ENCODE data around the gene HSPA6.
"Not testable (repeated sequence)": the region's sequence is repeated elsewhere in the genome, so short reads cannot be mapped to it uniquely, and the experiment has no call there.

HSPA6 gene

DNA sequence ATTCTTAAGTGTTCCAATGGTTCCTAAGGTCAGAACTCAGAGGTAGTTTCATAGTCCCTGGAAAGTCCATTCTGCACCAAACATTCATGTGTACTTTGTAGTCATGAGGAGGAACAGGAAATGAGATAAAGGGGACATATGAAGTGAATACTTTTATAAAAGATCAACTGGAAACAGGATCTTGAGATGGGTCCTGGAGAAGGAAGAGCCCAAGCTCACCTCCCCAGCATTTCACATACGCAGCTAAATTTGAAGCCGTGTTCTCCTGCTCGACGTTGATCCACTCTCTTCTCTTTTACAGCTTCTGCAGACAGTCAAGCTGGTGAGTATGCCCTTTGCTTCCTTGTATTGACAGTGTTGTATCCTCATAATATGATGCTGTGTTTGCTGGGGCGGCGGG, 18.7 kb upstream of the HSPA6 start:
- no peak for DNase-seq

GRCh38 chr1:161506336-161507223, 17.8 kb upstream of the HSPA6 start:
- DNase-seq: no peak

- no peak for DNase-seq
Measured at GRCh38 chr1:161510477-161510876, 13.9 kb upstream of the HSPA6 start.

DNA sequence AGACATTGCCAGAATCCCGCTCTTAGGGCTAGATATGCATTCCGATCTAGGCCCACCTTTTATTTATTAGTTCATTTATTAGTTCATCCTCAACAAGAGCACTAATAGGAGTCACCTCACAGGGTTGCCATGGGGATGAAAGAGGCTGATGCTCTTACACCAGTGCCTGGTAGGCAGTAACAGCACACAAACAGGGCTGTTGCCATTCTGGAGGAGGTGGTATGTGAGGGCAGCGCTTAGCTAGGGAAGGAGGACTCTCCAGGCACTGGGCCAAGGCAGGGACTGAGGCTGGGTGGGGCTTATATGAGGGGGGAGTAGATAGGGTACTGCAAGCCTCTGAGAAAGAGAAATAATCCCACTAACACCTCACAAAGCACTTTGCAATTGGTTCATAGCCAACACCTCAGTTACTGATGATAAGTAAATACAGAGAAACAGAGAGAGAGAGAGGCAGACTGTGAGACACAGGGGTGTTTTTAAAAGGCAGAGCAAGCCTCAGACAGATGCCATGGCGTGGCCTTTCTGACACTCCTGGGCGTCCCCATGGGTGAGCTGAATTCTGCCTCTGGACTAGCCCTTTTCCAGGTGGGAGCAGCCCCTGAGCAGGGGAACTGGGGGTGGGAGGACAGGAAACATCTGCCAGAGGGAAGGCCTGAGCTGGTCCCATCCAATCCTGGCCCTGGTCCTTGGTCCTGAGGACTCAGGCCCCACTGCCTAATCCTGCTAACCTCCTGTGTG, 13.2 kb upstream of the HSPA6 start:
- no peak for DNase-seq

DNA sequence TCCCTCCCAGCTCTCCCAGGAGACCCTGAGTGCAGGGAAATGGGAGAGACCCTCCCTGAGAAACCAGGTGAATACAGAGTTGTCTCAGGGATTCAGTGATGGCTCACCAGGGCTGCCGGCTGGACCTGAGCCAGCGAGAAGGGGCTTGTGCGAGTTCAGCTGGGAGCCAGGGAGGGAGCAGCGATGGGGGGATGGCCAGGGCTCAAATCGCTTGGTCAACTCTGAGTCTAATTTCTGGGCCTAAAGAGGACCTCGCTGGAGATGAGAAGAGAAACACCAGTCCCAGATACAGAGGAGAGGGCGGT, 12.6 kb upstream of the HSPA6 start:
- DNase-seq: no peak

GRCh38 chr1:161512636-161513447, 11.5 kb upstream of the HSPA6 start:
- not testable (repeated sequence) for DNase-seq

- not testable (repeated sequence) for DNase-seq
Measured at GRCh38 chr1:161513448-161513780, 10.9 kb upstream of the HSPA6 start.

DNA sequence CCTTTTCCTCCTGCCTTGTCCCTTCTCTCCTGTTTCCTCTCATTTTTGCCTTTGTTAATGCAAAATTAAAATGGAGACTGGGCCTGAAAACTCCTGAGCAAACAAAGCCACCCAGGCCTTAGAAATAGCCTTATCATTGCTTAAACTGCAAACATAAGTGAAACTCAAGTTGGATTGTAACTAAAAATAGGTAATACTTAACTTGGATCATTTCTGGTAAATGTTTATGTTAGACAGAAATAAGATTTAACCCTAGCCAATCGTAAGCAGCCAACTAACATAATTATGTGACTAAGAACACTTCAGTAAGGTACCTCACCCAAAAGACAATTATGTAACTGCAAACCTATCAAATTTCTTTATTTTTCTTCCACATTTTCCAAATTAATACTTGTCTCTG, 10.4 kb upstream of the HSPA6 start:
- not testable (repeated sequence) for DNase-seq

GRCh38 chr1:161523041-161523816, 1.1 kb upstream of the HSPA6 start:
- DNase-seq: peak in 1 of 2 experiments; percentile 33

GRCh38 chr1:161524742-161525291, 477 bp downstream of the HSPA6 start:
- not testable (repeated sequence) for DNase-seq

- not testable (repeated sequence) for DNase-seq
Measured at GRCh38 chr1:161525321-161525720, 981 bp downstream of the HSPA6 start.

GRCh38 chr1:161525918-161526317, 1.6 kb downstream of the HSPA6 start:
- not testable (repeated sequence) for DNase-seq

GRCh38 chr1:161528550-161528949, 4.2 kb downstream of the HSPA6 start:
- peak in 1 of 2 experiments; percentile 0 for DNase-seq

DNA sequence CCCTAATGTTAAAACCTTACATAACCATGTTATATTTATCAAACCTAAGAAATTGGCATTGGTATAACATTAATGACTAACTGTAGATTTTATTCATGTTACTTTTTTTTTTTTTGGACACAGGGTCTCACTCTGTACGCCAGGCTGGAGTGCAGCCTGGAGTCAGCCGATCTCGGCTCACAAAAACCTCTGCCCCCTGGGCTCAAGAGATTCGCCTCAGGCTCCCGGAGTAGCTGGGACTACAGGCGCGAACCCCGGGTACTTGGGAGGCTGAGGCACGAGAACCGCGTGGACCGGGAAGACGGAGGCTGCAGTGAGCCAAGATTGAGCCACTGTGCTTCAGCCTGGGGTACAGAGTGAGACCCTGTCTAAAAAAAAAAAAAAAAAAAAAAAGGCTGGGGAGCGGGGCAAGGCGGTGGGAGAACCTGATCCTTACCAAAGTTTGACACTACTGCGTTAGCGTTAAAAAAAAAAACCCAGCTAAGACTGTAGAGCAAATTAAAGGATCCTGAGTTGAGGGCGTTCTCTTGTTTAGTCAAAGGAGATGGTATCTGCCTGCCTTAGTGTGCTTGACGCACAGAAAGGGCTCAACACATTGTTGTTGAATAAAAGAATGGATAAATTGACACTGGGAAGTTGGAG, 5.2 kb downstream of the HSPA6 start:
- not testable (repeated sequence) for DNase-seq

DNA sequence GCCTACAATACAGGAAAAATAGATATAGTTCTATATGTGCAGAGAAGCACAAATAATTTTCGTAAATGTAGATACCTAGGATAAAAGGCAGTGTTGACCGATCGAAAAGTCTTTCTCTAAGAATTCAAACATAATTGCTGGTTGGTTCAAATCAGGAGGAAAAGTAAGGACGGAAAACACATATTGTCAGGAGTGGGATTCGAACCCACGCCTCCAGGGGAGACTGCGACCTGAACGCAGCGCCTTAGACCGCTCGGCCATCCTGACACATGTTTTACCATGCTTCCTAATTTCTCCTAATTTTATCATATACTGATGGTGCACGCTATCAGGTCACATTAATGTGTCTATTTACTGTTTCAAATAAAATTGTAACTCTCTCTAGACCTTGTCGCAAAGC, 5.8 kb downstream of the HSPA6 start:
- peak in 1 of 2 experiments; percentile 31 for DNase-seq

GRCh38 chr1:161530671-161531641, 6.6 kb downstream of the HSPA6 start:
- DNase-seq: peak in 1 of 2 experiments; percentile 81

GRCh38 chr1:161531986-161532643, 7.8 kb downstream of the HSPA6 start:
- no peak for DNase-seq

DNA sequence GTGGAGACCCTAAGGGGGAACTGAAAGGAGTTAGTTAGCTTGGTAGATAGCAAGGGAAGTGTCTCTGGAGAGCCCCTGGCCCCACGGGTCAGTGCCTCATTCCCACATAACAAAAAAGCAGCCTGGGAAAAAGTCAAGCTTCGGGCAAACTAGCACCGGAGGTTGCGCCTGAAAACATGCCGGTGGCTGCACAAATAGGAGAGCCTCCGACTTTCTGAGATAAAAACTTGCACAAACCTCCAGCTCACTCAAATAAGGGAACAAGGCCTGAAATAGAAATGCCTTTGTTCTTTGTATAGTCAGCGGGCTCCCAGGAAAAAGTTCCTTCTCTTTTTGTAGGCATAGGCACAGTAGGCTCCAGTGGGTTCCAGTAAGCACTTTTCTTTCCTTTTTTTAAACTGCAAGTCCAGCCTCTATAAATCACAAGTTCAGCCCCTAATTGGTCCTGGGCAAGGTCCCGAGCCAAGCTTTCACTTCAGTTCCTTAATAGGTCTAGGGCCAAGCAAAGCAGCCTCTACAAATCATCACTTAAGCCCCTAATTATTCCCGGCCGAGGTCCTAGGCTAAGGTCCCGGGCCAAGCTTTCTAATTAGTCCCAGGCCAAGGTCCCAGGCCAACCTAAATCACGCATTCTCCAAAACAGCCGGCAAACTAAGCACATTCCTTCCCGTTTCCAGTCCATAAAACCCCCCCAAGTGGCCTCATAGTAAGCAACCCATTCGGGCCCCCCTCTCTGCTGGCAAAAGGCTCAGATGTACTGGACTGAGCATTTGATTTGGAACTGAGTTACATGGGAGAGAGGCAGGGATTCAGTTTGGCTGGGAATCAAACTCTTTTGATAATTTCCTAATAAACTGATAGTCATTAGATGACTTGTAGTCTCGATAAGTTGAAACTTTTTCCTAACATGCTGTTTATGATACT, 8.6 kb downstream of the HSPA6 start:
- not testable (repeated sequence) for DNase-seq

Data from cerebellar nuclear complex (tissue), 1 donor.